ENCODE measurements around the gene PIPOX.

Gene PIPOX

DNA sequence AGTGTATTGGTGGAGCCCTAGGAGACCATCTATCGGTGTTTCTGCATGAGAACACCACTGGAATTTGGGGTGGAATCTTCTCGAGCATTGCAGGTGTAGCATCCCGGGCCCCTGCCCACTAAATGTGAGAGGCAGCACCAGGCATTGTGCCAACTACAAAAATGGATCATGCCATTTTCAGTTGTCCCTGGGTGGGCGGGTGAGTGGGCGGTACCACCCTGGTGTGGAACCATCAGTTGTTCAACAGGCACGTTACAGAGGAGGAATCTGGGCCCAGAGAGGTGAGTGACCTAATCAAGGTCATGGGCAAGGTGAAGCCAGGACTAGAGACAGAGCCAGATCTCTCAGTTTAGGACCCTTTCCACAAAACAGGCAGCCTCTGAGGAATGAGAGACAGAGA, 8.8 kb downstream of the PIPOX start:
- no peak for FAIRE-seq
- no peak for TF ChIP-seq CTCF (IDR thresholded peaks at IDR 0.05; ENCODE audit: insufficient read depth, missing control alignments)
- no peak for DNase-seq (ENCODE audit: insufficient read length, low spot score)

DNA sequence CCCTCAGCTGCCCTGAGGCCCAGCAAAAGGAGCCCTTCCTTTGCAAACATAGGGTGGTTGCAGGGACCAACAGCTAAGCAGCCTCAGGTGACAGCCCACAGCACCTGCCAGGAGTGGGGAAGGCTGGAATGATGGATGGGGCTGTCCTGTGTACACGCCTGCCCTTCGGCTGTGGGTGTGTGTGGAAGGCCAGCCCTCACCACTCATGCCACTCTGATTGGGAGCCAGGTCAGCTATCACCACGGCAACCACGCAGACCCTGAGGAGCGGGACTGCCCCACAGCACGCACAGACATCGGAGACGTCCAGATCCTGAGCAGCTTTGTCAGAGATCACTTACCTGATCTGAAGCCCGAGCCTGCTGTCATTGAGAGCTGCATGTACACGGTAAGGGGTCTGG, 11.9 kb downstream of the PIPOX start:
- no peak for TF ChIP-seq CTCF (IDR thresholded peaks at IDR 0.05; ENCODE audit: insufficient read depth, missing control alignments)
- no peak for DNase-seq (ENCODE audit: insufficient read length, low spot score)
- no peak for FAIRE-seq

DNA sequence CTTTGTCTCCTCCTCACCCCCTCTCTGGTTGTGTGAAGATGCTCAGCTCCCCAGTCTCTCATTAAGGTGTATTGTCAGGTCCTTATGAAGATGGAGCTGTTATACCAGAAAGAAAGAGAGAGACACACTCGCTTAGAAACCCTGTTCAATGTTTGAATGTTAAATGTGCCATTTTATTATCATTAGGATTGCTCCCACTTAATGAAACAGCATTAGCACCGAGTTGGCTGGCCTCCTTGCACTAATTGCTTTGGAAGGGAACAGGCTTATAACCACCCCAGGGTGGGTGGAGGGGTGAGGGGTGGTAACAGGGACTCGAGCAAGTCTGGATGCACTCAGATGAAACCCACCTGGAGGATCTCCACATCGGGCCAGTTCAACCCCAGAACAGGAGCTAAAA, 14.4 kb downstream of the PIPOX start:
- DNase-seq (ENCODE audit: insufficient read length, low spot score): no peak
- FAIRE-seq: no peak
- no peak for TF ChIP-seq CTCF (IDR thresholded peaks at IDR 0.05; ENCODE audit: insufficient read depth, missing control alignments)

DNA sequence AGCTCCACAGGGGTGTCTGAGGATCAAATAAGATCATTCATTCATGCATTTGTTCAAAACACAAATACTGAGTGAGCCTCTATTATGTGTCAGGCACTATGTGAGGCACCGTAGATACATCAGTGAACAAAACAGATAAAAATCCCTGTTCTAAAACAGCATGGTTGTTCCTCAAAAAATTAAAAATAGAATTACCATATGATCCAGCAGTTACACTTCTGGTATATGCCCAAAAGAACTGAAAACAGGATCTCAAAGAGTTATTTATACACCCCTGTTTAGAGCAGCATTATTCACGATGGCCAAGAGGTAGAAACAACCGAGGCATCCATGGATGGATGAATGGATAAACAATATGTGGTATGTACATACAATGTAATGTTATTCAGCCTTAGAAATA, 15.4 kb downstream of the PIPOX start:
- FAIRE-seq (no peak), DNase-seq (ENCODE audit: insufficient read length, low spot score) (no peak)
- TF ChIP-seq CTCF (IDR thresholded peaks at IDR 0.05; ENCODE audit: insufficient read depth, missing control alignments): no peak

GRCh38 chr17:29059281-29059680, 16.3 kb downstream of the PIPOX start:
- DNase-seq (ENCODE audit: insufficient read length, low spot score) (no peak), FAIRE-seq (no peak)

DNA sequence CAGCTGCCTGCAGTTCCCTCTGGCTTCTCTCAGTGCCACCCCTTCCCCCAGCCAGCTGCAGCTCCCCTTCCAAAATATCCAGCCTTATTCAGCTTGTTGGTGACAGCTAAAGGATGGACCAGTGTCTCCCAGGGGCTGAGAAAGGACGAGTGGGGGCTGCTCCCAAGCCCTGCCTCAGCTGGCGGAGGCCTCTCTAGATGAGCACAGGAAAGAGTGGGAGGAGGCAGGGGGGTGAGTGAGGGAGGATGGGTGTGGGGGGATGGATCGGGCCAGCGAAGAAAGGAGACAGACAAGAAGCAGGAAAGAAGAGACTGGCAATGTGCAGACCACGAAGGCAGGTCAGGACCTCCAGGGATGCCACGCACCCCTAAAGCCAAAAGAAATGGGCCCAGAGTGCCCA, 17.5 kb downstream of the PIPOX start:
- no peak for DNase-seq (ENCODE audit: insufficient read length, low spot score)
- FAIRE-seq: no peak
- TF ChIP-seq CTCF (IDR thresholded peaks at IDR 0.05; ENCODE audit: insufficient read depth, missing control alignments): no peak

More at GRCh38 chr17:29059281-29059680, 16.3 kb downstream of the PIPOX start:
- no peak for TF ChIP-seq CTCF (IDR thresholded peaks at IDR 0.05; ENCODE audit: insufficient read depth, missing control alignments)

GRCh38 chr17:29061036-29061435, 18.1 kb downstream of the PIPOX start:
- FAIRE-seq: no peak

More at GRCh38 chr17:29061036-29061435, 18.1 kb downstream of the PIPOX start:
- no peak for DNase-seq (ENCODE audit: insufficient read length, low spot score)
- TF ChIP-seq CTCF (IDR thresholded peaks at IDR 0.05; ENCODE audit: insufficient read depth, missing control alignments): no peak
